Gastroesophageal sphincter (tissue), 3 donors: Measurements from ENCODE around the gene ZNF804A.

Experiments used
- CTCF ChIP-seq, 4 experiments: fragments of 200-600 bp in 2 of 4; fragments of 450-650 bp in 2 of 4; sonication (generic) in 1 of 4; IDR thresholded peaks; one replicate each; pipeline ENCODE4 v1.5.1; 2017 to 2019; ENCODE audit warnings: antibody characterized with exemption in 4 of 4, mild to moderate bottlenecking in 2 of 4, moderate library complexity in 2 of 4
- POLR2A ChIP-seq, 2 donors: fragments of 450-650 bp; IDR thresholded peaks; one replicate each; pipeline ENCODE4 v1.6.1; 2017; ENCODE audit warnings: antibody characterized with exemption in 2 of 2, mild to moderate bottlenecking in 2 of 2, moderate library complexity in 1 of 2
- POLR2AphosphoS5 ChIP-seq: sonication (generic); formaldehyde crosslinking; IDR thresholded peaks from one replicate; pipeline ENCODE4 v1.6.1; 2017; ENCODE audit warnings: antibody characterized with exemption

- TF ChIP-seq POLR2AphosphoS5 (no peak), CTCF (IDR thresholded peaks at IDR 0.05) (no peak), POLR2A (IDR thresholded peaks at IDR 0.05) (no peak)
These were observed 370 bp upstream of the ZNF804A start for GRCh38 chr2:184598002-184598315.
